Astrocyte (in vitro differentiated cells and primary cell): Measurements from ENCODE around the gene CLDN1. TPM values are rescaled to one million over a fixed set of nuclear protein-coding genes. Genes with fewer than 3 reads are reported as not detected.
"Not testable (repeated sequence)": the region's sequence is repeated elsewhere in the genome, so short reads cannot be mapped to it uniquely, and the experiment has no call there.

Source experiments
- DNase-seq: peaks from one replicate; pipeline ENCODE4 v3.0.0-alpha.2; 2010; ENCODE audit warnings: low read depth
- FAIRE-seq: peaks from 2 replicates; lab custom pipeline; 2011; peaks lifted over from hg19 to GRCh38; lab: Jason Lieb, UNC
- H2AFZ ChIP-seq: 2 replicates; pipeline ENCODE4 v1.6.0; 2012; ENCODE audit warnings: low read depth, low read length, inconsistent platforms
- H3K27ac ChIP-seq: 2 replicates; pipeline ENCODE4 v1.5.1; 2011; ENCODE audit warnings: low read depth, low read length, inconsistent platforms
- H3K27me3 ChIP-seq: 2 replicates; pipeline ENCODE4 v1.6.0; 2011; ENCODE audit warnings: low read length, inconsistent platforms; ENCODE audit not compliant: insufficient read depth
- H3K36me3 ChIP-seq: 2 replicates; pipeline ENCODE4 v1.5.1; 2011; ENCODE audit warnings: low read length, inconsistent platforms; ENCODE audit not compliant: insufficient read depth
- H3K4me1 ChIP-seq: 2 replicates; pipeline ENCODE4 v1.5.1; 2011; ENCODE audit warnings: low read length, inconsistent platforms; ENCODE audit not compliant: insufficient read depth
- H3K4me2 ChIP-seq: 2 replicates; pipeline ENCODE4 v1.6.0; 2012; ENCODE audit warnings: low read length, inconsistent platforms
- H3K4me3 ChIP-seq: 2 replicates; pipeline ENCODE4 v1.5.1; 2011; ENCODE audit warnings: low read depth, mild to moderate bottlenecking, low read length, inconsistent platforms; ENCODE audit not compliant: insufficient read depth
- H3K79me2 ChIP-seq: 2 replicates; pipeline ENCODE4 v1.6.0; 2012; ENCODE audit warnings: mild to moderate bottlenecking, low read length, inconsistent platforms; ENCODE audit not compliant: insufficient read depth
- H3K9ac ChIP-seq: 2 replicates; pipeline ENCODE4 v1.6.0; 2012; ENCODE audit warnings: mild to moderate bottlenecking, low read length, inconsistent platforms
- H3K9me3 ChIP-seq: 2 replicates; pipeline ENCODE4 v1.5.1; 2012; ENCODE audit warnings: low read depth, mild to moderate bottlenecking, low read length, inconsistent platforms; ENCODE audit not compliant: insufficient read depth
- H4K20me1 ChIP-seq: 2 replicates; pipeline ENCODE4 v1.6.0; 2012; ENCODE audit warnings: low read length, inconsistent platforms; ENCODE audit not compliant: insufficient read depth
- H3K27ac Mint-ChIP-seq: one replicate; pipeline ENCODE4 v1.8.0; 2021; ENCODE audit warnings: mild to moderate bottlenecking, mixed read lengths; ENCODE audit not compliant: unreplicated experiment
- H3K27me3 Mint-ChIP-seq: one replicate; pipeline ENCODE4 v1.8.0; 2021; ENCODE audit warnings: low read depth, mixed read lengths; ENCODE audit not compliant: unreplicated experiment
- H3K36me3 Mint-ChIP-seq: one replicate; pipeline ENCODE4 v1.8.0; 2021; ENCODE audit warnings: low read depth, mixed read lengths; ENCODE audit not compliant: unreplicated experiment
- H3K4me1 Mint-ChIP-seq: one replicate; pipeline ENCODE4 v1.8.0; 2021; ENCODE audit warnings: low read depth, mixed read lengths; ENCODE audit not compliant: unreplicated experiment
- H3K4me3 Mint-ChIP-seq: one replicate; pipeline ENCODE4 v1.8.0; 2021; ENCODE audit warnings: mild to moderate bottlenecking, moderate library complexity, mixed read lengths; ENCODE audit not compliant: unreplicated experiment
- H3K9me3 Mint-ChIP-seq: one replicate; pipeline ENCODE4 v1.8.0; 2021; ENCODE audit warnings: mild to moderate bottlenecking, mixed read lengths; ENCODE audit not compliant: unreplicated experiment
- CTCF ChIP-seq: IDR thresholded peaks from 2 replicates; pipeline ENCODE4 v1.5.1; 2011; ENCODE audit warnings: low read depth, mild to moderate bottlenecking, inconsistent platforms, low read length, moderate library complexity; ENCODE audit not compliant: insufficient read depth
- EZH2 ChIP-seq: IDR thresholded peaks from 2 replicates; pipeline ENCODE4 v1.6.1; 2012; ENCODE audit warnings: mild to moderate bottlenecking, low read length, inconsistent platforms; ENCODE audit not compliant: insufficient read depth
- total RNA-seq: library from RNA; stranded (reverse); gene quantifications from 2 replicates; pipeline ENCODE4 v1.2.1, GENCODE V29; 2021

Gene CLDN1
- total RNA-seq, 1 donor from 2014 or later: 35.6 TPM

DNA sequence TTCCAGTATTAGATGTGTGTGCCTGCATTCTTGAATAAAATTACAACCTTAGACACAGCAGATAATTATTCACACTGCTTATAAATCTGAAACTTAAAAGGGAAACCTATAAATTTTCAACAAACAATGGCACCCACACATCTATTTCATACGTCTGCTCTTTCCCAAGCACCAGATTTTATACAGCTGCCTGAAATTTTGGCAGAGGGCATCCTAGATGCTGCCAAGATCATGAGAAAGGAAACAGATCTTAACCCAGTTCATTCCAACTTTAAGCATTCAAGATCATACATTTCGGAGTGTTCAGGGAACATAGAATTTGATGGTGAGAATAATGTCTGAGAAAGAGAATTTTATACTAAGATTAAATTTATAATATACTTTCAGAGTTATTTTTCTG lies 53.1 kb downstream of the CLDN1 start:
- no peaks in the 10 kb centered on the region for H3K9me3 ChIP-seq
- FAIRE-seq (no peak), DNase-seq (no peak)
- no peaks in the 10 kb centered on the region for H3K27me3 ChIP-seq
- peaks cover 19% of the 10 kb centered on the region for H3K4me1 Mint-ChIP-seq
- H3K9ac ChIP-seq: no peak overlapping the region
- H3K4me1 ChIP-seq: peaks cover 3% of the 10 kb centered on the region
- no peaks in the 10 kb centered on the region for H3K27me3 Mint-ChIP-seq
- no peak overlapping the region for H3K27ac ChIP-seq
- no peaks in the 10 kb centered on the region for H3K36me3 ChIP-seq
- H4K20me1 ChIP-seq: no peaks in the 10 kb centered on the region
- H3K4me3 ChIP-seq: no peak overlapping the region
- H3K79me2 ChIP-seq: no peaks in the 10 kb centered on the region
- H3K9me3 Mint-ChIP-seq: peaks cover 4% of the 10 kb centered on the region
- no peak overlapping the region for H3K27ac Mint-ChIP-seq
- H3K4me2 ChIP-seq: no peak overlapping the region
- H3K36me3 Mint-ChIP-seq: no peaks in the 10 kb centered on the region
- H2AFZ ChIP-seq: no peak overlapping the region
- H3K4me3 Mint-ChIP-seq: no peak overlapping the region
- TF ChIP-seq EZH2: no peak
- TF ChIP-seq CTCF: no peak

- DNase-seq, H3K9me3 Mint-ChIP-seq, H3K27ac ChIP-seq, H3K4me1 ChIP-seq, H3K79me2 ChIP-seq, H3K27me3 ChIP-seq, H4K20me1 ChIP-seq, FAIRE-seq, H2AFZ ChIP-seq, H3K9me3 ChIP-seq, H3K27ac Mint-ChIP-seq, H3K36me3 Mint-ChIP-seq, H3K4me3 Mint-ChIP-seq, H3K9ac ChIP-seq, H3K4me3 ChIP-seq, H3K4me2 ChIP-seq, H3K36me3 ChIP-seq, H3K27me3 Mint-ChIP-seq: not testable (repeated sequence)
- peaks cover 19% of the 10 kb centered on the region for H3K4me1 Mint-ChIP-seq
Measured at GRCh38 chr3:190267464-190267863, 54.8 kb downstream of the CLDN1 start.

GRCh38 chr3:190266913-190267290 lies 55.3 kb downstream of the CLDN1 start:
- Histone ChIP-seq H3K27ac (no peak overlapping the region), H4K20me1 (no peaks in the 10 kb centered on the region), H3K9ac (no peak overlapping the region), H3K9me3 (no peaks in the 10 kb centered on the region), H2AFZ (no peak overlapping the region), H3K4me1 (peaks cover 3% of the 10 kb centered on the region), H3K79me2 (no peaks in the 10 kb centered on the region), H3K27me3 (no peaks in the 10 kb centered on the region), H3K36me3 (no peaks in the 10 kb centered on the region), H3K4me2 (no peak overlapping the region), H3K4me3 (no peak overlapping the region)
- H3K36me3 Mint-ChIP-seq: no peaks in the 10 kb centered on the region
- no peak for DNase-seq
- H3K4me1 Mint-ChIP-seq: peaks cover 20% of the 10 kb centered on the region
- H3K27me3 Mint-ChIP-seq: no peaks in the 10 kb centered on the region
- no peak for FAIRE-seq
- no peak overlapping the region for H3K4me3 Mint-ChIP-seq
- TF ChIP-seq EZH2 (no peak), CTCF (no peak)
- no peak overlapping the region for H3K27ac Mint-ChIP-seq
- H3K9me3 Mint-ChIP-seq: peaks cover 3% of the 10 kb centered on the region
